Stimulated activated CD4-positive, alpha-beta T cell treated with anti-CD3 and anti-CD28 coated beads, TNF-alpha, amount 100 ng/mL, for 4 hours (primary cell): Measurements from ENCODE around the gene TBX3.
"Not testable (repeated sequence)": the region's sequence is repeated elsewhere in the genome, so short reads cannot be mapped to it uniquely, and the experiment has no call there.

Experiments
- DNase-seq, 3 experiments: peaks; one replicate each; pipeline ENCODE4 v3.0.0-alpha.2; 2020; ENCODE audit warnings: low read depth in 3 of 3

The TBX3 gene

DNA sequence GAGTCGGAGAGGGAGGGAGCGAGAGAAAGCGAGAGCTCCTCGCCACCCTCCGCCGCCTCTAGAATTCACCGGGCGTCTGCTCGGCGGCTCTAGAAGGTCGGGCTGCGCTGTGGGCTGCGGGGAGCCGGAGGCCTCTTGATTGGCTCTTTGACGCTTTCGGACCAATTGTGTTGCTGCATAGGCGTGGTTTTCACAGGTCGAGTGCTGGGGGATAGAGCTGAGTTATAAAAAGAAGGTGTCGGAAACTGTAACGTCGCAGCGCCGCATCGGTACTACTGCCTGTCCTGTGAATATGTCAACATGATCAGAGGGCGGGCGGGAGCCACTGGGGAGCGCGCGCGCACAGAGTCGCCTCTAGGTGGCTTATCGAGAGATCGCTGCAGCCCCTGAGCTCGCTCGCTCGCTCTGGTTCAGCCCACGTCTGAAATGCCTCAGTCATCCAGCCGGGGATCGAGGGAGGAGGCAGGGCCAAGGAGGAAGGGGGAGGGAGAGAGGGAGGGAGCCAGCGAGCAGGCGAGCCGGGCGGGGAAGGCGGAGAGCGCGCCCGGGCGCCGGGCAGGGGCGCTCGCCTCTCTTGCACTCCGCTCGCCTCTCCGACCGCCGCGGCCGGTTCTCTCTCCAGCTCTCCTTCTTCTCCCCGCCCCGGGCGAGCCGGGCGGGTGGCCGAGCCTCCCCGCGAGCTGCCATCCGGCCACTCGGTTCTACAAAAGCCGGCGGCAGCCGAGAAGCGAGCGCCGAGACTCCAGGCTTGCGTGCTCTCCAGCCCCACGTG lies at the start of gene TBX3:
Gene TBX3, minus strand, starts transcription at position 78 of the 772 bp plus-strand sequence. CDS start 975 bp downstream, outside the sequence.
- DNase-seq = peak in 1 of 3 experiments; percentile 26

DNA sequence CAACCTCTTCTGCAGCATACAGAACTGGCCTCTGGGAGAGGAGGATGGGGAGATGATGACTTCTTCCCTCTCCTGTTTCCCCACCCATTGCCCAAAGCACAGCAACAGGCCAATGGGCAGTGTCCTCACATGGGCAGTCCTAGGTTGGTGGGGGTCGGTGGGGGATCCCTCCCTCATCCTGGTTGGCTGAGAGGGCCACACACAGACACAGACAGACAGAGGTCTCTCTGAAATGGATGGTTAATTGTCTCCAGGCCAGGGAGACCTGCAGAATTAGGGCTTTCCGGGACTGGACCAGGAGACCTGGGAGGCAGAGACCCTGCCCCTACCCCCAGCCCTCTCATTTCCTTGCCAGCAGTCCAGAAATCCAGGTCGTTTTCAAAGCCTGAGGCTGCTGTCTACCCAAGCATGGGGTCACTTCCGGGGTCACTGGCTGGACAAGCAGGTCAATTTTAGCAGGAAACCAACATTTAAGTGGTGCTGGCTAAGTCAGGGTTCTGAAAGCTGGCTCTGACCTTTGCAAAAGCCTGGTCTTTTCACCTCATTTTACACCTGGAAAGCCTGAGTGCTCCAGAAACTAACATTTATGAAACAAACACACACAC lies 48.6 kb upstream of the TBX3 start:
- DNase-seq = no peak

DNA sequence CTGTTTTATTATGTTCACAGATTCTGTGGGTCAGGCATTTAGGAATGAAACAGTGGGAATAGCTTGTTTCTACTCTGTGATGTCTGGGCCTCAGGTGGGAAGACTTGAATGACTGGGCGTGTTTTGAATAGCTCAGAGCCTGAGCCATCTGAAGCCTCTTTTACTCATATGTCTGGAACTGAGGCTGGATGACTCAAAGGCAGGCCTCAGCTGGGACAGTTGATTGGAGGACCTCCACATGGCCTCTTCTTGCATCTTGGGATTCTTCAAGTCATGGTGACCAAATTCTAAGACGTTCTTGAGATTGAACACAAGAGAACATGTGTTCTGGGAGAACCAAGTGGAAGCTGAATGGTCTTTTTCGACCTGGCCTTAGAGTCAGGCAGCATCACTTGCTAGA lies 45.8 kb upstream of the TBX3 start:
- DNase-seq = no peak

DNA sequence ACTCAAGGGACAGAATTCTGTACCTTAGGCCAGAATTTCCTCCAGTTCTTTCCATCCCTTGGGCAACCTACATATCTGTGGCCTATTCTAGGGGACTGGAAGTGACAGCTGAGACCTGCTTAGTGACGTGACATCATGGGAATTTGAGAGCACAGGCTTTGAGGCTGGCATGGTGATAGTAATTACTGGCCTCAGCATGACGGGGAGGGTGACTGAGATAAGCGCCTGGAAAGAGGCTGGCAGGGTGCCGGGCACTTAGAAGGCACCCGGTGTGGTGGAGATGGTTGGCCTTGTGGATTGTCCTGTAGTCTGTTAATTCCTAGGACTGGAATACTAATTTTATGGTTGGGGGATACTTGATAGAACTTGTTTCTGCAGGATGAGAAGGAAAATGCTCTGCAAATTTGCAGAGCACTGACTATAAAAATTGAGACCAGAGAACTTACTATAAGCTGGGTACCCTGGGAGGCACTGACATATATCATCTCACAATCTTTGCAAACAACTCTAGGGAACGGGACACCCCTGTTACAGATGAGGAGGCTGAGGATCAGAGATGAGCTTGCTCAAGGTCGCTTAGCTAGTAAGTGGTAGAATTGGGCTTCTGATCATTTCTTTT lies 42.2 kb upstream of the TBX3 start:
- DNase-seq = no peak

DNA sequence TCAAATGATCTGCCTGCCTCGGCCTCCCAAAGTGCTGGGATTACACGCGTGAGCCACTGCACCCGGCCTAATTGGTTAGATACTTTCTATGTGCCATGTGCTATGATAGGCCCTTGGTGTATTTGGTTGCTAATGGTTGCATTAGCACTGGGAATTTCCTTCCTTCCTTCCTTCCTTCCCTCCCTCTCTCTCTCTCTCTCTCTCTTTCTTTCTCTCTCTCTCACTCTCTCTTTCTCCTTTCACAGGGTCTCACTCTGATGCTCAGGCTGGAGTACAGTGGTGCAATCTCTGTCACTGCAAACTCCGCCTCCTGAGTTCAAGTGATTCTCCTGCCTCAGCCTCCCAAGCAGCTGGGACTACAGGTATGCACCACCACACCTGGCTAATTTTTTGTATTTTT lies 38.2 kb upstream of the TBX3 start:
- not testable (repeated sequence) for DNase-seq

DNA sequence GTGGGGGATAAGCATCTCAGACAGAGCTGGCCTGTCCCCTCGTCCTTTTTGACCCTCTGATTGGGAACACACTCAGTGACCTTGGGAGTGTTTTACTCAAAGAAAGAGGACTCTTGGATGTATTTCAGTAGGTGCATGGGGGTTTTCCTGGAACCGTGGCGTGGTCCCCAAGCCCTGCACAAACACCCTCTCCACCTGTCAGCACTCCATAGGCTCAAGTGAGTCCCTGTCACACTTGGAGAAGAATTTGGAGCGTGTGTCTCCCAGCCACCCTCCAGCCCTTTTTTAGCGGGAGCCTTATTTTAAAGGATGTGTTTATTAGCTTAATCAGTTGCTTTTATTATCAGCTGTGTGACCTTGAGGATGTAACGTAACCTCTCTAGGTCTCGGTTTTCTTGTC lies 37.3 kb upstream of the TBX3 start:
- DNase-seq = no peak

DNA sequence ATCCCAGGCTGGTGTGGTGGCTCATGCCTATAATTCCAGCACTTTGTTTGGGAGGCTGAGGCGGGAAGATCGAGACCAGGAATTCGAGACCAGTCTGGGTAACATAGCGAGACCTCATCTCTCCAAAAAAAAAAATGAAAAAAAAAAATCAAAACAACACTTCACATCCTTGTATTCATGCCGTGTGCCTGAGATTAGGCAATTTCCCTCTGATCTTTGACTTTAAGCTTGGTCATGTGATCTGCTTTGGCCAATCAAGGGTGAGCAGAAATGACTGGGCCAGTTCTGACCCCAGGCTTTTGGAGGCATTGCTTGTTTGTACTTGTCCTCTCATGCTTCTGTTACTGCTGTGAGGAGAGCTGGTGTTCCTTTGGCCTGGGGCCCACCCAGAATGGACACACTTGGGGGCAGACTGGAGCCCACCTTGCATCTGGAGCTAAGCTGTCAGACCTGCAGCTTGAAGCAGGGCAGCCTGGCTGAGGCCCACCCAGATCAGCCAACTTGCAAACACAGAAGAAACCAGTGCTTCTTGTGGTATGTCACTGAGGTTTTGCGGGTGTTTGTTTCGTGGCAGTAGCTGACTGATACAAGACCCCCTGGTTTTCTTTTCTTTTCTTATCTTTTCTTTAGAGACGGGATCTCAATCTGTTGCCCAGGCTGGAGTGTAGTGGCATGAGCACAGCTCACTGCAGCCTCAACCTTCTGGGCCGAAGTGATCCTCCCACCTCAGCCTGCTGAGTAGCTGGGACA lies 29.7 kb upstream of the TBX3 start:
- DNase-seq = no peak

DNA sequence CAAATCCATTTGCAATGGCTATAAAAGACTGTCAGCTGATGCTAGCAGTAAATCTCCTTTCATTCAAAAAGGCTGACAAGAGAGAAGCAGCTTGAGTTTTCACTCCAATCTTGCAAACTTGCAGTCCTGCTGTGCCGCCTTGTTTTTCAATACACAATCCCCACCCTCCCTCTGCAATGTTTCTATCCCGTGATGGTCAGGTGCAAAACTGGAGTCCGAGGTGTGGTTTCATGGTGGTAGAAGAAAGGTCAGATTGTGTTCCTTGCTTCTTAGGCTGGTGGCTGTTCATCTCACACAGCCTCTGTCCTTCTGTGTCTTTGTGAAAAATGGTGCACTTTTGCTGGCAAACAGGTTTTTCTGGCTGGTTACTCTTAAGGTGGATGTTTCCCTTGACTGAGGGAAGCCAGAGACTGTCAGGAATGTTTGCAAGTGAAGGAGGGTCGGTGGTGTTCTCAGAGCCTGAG lies 27.7 kb upstream of the TBX3 start:
- no peak for DNase-seq

DNA sequence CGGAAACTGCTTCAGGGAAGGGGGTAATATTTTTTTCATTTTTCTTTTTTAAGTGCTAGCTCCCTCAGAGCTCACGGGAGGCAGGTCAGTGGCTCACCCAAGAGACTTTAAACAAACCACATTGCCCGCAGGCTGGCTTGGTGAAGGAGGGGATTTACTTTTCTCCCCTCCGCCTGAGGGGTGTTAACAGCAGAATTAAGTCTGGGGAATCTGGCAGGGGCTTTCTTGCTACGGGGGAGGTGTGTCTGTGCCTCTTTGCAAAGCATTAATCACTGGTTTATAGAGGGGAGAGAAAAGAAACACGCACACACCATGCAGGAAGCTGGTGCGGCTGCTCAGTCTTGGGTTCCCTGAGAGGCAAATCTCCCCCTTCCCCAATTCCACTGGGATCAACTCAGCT lies 26.2 kb upstream of the TBX3 start:
- DNase-seq = no peak

DNA sequence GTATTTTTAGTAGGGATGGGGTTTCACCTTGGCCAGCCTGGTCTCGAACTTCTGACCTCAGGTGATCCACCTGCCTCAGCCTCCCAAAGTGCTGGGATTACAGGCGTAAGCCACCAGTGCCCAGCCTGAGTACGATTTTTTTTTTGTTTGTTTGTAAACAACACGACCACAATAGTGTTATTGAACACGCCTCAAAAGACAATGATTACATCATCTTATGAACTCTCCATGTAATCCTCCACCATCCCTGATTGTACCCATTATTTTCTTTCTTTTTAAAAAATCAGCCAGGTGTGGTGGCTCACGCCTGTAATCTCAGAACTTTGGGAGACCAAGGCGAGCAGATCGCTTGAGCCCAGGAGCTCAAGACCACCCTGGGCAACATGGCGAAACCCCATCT lies 25.1 kb upstream of the TBX3 start:
- no peak for DNase-seq

DNA sequence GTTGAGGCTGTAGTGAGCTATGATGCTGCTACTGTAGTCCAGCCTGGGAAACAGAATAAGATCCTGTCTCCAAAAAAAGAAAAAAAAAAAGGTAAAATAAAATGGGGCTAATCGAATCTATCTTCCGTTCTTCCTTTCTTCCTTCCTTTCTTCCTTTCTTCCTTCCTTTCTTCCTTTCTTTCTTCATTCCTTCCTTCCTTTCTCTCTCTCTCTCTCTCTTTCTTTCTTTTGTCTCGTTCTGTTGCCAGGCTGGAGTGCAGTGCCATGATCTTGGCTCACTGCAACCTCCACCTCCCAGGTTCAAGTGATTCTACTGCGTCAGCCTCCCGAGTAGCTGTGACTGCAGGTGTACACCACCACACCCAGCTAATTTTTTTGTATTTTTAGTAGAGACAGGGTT lies 24.6 kb upstream of the TBX3 start:
- DNase-seq = not testable (repeated sequence)

DNA sequence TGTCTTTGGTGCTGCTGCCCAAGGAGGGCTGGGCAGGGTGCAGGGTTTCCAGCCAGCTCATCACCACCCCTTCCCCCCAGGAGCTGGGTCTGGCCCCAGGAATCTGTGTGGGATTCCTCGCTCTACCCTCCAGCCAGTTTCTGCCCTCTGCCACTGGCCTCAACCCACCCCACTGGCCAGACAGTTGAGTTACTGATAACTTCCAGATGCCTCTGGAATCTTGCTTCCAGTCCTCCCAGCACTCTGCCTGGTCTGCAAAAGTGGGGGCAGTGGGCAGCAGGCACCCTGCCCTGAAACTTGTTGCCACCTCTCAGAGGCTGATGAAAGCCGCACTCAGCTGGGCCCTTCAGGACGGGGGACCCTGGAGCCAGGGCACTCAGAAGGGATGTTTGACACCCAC lies 20.1 kb upstream of the TBX3 start:
- DNase-seq = no peak

DNA sequence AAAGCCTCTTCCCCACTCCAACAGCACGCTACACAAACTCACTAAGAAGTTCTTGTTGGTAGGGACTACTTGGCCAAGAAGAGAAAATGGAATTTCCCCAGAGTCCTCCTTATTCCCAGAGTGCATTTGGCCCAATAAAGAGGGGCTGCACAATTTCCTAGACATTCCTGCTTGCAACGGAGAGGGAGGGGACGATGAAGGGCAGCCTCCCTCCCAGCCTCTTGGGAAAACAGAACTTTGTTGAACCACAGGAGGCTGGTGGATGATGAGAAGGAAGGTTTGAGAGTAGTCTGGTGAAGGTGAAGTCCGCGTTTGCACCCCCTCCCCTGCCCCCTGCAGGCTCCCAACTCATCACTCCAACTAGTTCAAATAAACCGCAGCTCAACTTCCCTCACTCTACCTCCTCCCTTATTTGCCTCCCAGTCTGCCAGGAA lies 19.1 kb upstream of the TBX3 start:
- DNase-seq = no peak

DNA sequence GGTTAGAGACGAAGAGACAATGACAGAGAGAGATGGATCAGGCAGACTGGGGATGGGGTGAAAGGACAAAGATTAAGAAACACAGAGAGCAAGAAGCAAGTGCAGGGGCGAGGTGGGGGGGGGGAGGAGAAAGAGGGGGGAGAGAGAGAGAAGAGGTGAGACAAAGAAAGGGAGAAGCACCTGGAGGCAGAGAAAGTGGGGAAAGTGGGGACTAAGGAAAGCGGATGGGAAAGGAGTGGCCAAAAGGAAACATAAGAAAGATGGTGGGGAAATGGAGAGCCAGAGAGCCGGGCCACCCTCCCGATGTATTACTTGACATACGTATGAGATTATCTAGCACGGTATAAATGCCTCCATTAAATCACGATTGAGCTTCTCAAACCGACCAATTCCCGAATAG lies 18.5 kb upstream of the TBX3 start:
- DNase-seq = no peak

DNA sequence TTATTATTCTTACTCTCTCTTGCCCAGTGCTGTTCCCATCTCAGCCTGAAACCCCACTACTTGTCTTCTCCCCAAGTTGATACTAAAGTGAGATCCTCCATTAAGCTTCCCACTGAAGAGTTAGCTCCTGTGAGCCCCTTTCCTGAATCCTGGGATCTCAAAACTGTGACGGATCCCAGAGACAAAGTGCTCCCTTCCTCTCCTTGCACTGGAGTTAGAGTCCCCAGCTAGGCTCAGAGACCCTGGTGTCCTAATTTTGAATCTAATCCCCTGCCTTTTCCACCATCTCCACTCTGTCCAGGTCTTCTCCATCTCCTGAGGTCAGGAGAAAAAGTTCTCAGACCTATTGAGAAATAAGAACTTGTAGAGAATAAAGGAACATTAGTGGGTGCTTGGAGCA lies 17.6 kb upstream of the TBX3 start:
- no peak for DNase-seq

DNA sequence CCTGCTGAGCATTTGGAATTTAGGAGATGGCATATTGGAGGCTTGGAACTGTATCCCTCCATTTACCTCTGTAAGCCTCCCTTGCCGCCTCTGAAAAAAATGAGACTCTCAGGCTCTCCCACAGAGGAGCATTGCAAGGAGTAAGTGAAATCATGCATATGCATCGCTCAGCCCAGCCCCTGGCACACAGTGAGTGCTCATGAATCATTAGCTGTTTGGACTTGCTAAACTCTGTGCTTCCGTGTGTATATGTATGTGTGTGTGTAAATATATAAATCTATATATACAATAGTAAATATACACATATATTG lies 17.1 kb upstream of the TBX3 start:
- DNase-seq = no peak

DNA sequence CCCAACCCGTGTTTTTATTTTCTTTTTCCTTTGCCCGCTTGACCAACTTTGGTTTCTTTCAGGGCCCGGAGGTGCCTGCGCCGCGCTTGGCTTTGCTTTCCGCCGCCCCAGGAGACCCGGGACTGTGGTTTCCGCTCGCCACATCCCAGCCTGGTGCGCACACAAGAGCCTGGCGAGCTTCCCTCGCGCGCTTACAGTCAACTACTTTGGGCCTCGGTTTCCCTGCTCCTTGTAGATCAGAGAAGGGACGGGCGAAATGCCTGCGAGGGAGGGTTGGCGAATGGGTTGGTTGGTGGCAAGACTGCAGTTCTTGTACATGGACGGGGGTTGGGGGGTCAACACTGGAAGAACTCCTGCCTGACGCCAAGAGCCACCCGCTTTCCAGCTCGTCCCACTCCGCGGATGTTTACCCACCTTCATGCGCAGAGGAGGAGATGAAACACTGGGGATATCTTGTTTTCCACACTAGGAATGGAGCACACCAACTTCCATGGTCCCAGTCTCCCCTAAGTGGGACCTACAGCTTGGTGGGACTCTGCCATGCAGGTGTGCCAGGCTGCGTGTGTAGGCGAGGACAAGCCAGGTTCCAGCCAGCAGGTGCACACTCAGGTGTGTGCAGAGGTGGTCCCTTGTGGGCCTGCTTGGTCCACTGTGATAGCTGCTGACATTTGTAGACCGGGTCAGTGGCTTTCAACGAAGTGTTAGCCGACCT lies 16.6 kb upstream of the TBX3 start:
- DNase-seq = no peak

DNA sequence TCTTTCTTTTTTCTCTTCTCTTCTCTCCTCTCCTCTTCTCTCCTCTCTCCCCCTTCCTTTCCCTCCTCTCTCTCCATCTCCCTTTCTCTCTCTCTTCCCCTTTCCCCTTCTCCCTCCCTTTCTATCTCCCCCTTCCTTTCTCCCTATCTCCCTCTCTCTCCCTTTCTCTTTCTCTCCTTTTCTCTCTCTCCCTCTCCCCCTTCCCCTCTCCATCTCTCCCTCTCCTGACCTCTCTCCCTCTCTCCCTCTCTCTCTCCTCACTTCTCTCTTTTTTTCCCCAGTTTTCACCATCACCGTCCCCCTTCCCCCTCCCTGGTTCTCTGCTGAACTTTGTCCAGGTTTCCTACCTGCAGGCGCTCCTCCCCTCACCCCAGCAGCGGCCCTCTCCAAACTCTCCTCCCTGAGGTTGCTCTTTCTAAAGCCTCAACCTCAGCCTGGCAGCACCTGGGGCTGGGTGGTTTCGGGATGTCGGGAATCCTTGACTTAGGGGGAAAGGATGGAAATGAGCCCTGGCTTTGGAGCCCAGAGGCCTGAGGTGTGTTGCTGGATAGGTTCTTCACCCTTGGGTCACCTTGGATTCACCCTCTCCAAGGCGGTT lies 14.7 kb upstream of the TBX3 start:
- DNase-seq = no peak

DNA sequence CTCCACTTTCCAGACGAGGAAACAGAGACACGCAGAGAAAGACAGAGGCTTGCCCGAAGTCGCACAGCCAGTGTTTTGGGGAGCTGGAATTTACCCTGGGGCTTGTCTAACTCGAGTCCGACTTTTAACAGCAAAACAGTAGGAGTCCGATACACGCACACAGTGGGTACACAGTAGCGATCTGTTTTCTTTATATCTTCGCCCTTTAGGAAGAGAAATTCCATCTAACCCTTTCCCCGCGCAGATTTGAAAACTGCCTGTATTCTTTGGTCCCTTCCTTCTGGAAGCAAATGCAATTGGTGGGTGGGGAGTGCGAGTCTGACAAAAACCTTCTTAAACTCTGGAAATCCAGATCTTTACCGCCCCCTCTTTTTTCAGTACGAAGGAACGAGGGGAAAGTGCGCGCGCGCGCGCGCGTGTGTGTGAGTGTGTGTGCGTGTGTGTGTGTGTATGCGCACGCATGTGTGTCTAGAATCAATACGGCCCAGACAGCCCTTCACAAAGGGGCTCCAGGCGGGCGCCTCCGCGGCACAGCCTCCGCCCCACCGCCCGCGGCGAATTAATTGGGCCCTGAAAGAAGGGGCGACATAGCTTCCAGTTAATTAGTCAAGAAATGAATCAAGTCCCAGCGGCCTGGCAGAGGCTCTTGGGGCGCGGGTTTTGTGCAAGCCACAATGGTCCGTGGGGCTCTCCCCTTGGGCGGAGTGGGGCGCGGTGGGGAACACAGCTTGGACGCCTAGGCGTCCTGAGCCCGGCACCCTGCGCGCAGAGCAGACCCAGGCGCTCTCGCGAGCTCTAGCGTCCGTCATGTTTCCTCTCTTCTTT lies 14.0 kb upstream of the TBX3 start:
- DNase-seq = no peak

DNA sequence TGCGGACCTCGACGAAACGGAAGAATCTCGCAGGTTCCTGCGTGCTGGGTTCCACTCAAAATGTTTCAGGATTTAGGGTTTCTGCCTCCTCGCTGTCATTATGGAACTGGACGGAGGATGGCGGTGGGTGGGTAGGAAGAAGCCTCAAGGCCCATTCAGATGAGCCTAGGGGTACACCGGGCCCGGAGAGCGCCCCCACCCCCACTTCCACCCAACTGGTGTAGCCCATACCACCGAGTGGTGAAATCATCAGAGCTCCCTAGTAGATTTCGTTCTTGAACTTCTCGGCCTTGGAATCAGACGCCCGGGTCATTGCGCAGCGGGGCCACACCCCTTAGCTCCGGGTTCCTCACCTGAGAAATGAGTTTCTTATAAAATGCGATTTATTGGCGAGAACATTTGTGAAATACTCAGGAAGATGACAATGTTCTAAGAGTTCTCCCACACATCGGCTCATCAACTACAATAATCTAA lies 13.3 kb upstream of the TBX3 start:
- DNase-seq = no peak
